ENCODE results near the gene SURF4.
"Not testable (repeated sequence)": the region's sequence is repeated elsewhere in the genome, so short reads cannot be mapped to it uniquely, and the experiment has no call there.

SURF4 gene

DNA sequence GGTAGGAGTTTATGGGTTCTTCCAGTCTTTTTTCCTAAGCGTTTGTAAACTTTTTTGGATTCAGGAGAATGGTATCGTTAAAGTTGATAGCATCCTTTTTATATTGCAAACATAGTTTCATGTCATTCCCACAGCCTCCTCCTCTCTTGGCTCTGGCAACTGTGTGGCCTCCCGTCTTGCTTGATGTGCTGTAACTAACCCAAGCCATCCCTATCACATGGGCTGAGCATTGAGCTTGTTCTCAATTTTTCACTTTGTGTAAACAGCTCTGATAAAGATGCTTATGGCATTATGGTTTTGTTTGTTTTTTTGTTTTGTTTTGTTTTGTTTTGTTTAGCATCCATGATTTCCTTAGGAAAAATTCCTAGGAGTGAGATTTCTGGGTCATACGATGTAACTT is 4.9 kb upstream of the SURF4 start:
- peaks cover 11% of the 10 kb centered on the region for H3K27me3 ChIP-seq (ENCODE audit: insufficient read depth, low read length)
- H3K27ac ChIP-seq (ENCODE audit: low read length), result no peak overlapping the region
- no peaks in the 10 kb centered on the region for H3K4me1 ChIP-seq (ENCODE audit: insufficient read depth, low read length)
- no peaks in the 10 kb centered on the region for H3K9me3 ChIP-seq (ENCODE audit: insufficient read depth, low read depth, low read length)
- H3K9ac ChIP-seq (ENCODE audit: low read depth, low read length), result no peak overlapping the region
- no peaks in the 10 kb centered on the region for H3K36me3 ChIP-seq (ENCODE audit: insufficient read depth, low read depth, low read length)
- no peak overlapping the region for H3K4me3 ChIP-seq (ENCODE audit: low read length)

DNA sequence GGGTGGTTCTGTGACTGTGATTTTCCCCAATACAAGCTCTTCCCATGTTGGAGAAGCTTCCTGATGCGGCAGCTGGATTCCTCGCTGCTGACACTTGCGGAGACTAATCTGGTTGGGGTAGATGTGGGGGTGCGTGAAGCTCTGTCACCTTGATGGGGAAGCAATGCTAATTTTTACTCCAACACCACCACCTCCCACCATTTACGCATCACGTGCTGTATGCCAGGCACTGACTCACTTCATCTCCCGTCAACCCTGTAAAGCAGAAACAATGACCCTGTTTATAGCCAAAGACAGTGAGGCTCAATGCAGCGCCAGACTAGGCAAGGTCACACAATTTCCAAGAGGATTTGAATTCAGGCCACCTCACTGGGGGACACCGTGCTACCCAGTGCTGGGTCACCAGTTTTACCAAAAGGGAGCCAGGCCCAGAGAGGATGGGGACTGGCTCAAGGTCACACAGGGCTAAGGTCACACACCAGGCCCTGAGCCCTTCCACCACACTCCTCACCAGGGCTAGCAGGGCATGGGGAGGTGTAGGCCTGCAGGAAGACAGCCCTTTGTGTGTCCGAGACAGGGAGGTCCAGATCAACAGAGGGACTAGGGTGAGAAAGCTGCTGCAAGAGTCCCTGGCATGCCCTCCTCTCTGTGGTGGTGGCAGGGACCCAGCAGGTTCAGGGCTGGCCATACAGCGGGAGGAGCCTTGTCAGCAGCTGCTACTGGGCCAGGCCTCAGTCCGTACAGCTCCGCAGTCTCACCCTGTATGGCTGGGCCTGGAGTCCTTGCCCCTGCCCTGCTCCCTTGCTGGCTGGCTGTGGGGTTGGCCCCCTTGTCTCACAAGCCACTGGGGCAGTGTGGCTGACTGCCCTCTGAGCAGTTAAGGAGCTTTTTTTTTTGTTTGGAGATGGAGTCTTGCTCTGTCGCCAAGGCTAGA is 3.6 kb upstream of the SURF4 start:
- Histone ChIP-seq H3K9ac (ENCODE audit: low read depth, low read length) (no peak overlapping the region), H3K4me1 (ENCODE audit: insufficient read depth, low read length) (peaks cover 4% of the 10 kb centered on the region; the same call in 1 of the 2 replicates), H3K27ac (ENCODE audit: low read length) (no peak overlapping the region), H3K9me3 (ENCODE audit: insufficient read depth, low read depth, low read length) (no peaks in the 10 kb centered on the region), H3K27me3 (ENCODE audit: insufficient read depth, low read length) (peaks cover 11% of the 10 kb centered on the region), H3K4me3 (ENCODE audit: low read length) (no peak overlapping the region), H3K36me3 (ENCODE audit: insufficient read depth, low read depth, low read length) (no peaks in the 10 kb centered on the region)

DNA sequence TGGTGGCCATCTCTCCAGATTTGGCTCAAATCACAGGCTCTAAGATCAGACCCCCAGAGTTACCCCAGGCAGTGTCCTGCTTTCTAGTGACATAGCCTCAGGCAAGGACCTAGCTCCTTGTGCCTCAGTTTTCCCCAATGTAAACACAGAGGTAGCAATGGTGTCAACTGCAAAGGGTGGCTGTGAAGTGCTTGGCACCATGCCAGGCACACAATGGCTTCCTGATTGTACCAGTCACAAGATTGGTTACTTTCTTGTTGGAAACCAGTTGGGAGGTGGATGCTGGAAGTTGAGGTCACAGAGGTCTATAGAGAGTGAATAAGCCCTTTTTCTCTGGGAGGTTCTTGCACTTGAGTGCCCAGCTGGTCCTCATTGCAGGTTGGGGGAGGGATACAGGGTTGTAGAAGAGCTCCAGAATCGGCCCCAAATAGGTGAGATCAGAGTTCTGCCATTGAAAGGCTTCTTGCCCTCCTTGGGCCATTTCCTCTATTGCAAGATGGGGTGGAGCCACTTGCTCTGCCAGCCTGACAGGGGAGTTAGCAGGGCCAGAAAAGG is 2.6 kb upstream of the SURF4 start:
- H3K36me3 ChIP-seq (ENCODE audit: insufficient read depth, low read depth, low read length), result no peaks in the 10 kb centered on the region; the same call in 1 of the 2 replicates
- H3K9me3 ChIP-seq (ENCODE audit: insufficient read depth, low read depth, low read length), result no peaks in the 10 kb centered on the region
- no peak overlapping the region for H3K27ac ChIP-seq (ENCODE audit: low read length)
- peaks cover 4% of the 10 kb centered on the region; the same call in 1 of the 2 replicates for H3K4me1 ChIP-seq (ENCODE audit: insufficient read depth, low read length)
- no peak overlapping the region for H3K4me3 ChIP-seq (ENCODE audit: low read length)
- H3K27me3 ChIP-seq (ENCODE audit: insufficient read depth, low read length), result peaks cover 11% of the 10 kb centered on the region
- H3K9ac ChIP-seq (ENCODE audit: low read depth, low read length), result no peak overlapping the region

GRCh38 chr9:133377721-133378216 is 1.9 kb upstream of the SURF4 start:
- no peak overlapping the region for H3K27ac ChIP-seq (ENCODE audit: low read length)
- H3K9ac ChIP-seq (ENCODE audit: low read depth, low read length), result no peak overlapping the region
- no peaks in the 10 kb centered on the region for H3K9me3 ChIP-seq (ENCODE audit: insufficient read depth, low read depth, low read length)
- no peak overlapping the region for H3K4me3 ChIP-seq (ENCODE audit: low read length)
- peaks cover 4% of the 10 kb centered on the region for H3K4me1 ChIP-seq (ENCODE audit: insufficient read depth, low read length)
- H3K36me3 ChIP-seq (ENCODE audit: insufficient read depth, low read depth, low read length), result peaks cover 7% of the 10 kb centered on the region
- H3K27me3 ChIP-seq (ENCODE audit: insufficient read depth, low read length), result peaks cover 11% of the 10 kb centered on the region

GRCh38 chr9:133377280-133377679 is 1.4 kb upstream of the SURF4 start:
- peaks cover 11% of the 10 kb centered on the region for H3K27me3 ChIP-seq (ENCODE audit: insufficient read depth, low read length)
- not testable (repeated sequence) for H3K9ac ChIP-seq (ENCODE audit: low read depth, low read length); H3K27ac ChIP-seq (ENCODE audit: low read length); H3K9me3 ChIP-seq (ENCODE audit: insufficient read depth, low read depth, low read length); H3K4me1 ChIP-seq (ENCODE audit: insufficient read depth, low read length); H3K4me3 ChIP-seq (ENCODE audit: low read length)
- peaks cover 12% of the 10 kb centered on the region for H3K36me3 ChIP-seq (ENCODE audit: insufficient read depth, low read depth, low read length)

GRCh38 chr9:133375116-133375723 is 640 bp downstream of the SURF4 start:
- H3K4me3 ChIP-seq (ENCODE audit: low read length), result peak overlapping the region; percentile 90
- peaks cover 4% of the 10 kb centered on the region for H3K4me1 ChIP-seq (ENCODE audit: insufficient read depth, low read length)
- H3K9me3 ChIP-seq (ENCODE audit: insufficient read depth, low read depth, low read length), result no peaks in the 10 kb centered on the region
- H3K36me3 ChIP-seq (ENCODE audit: insufficient read depth, low read depth, low read length), result peaks cover 30% of the 10 kb centered on the region
- H3K27ac ChIP-seq (ENCODE audit: low read length), result no peak overlapping the region
- H3K27me3 ChIP-seq (ENCODE audit: insufficient read depth, low read length), result peaks cover 11% of the 10 kb centered on the region
- peak overlapping the region; percentile 77 for H3K9ac ChIP-seq (ENCODE audit: low read depth, low read length)

GRCh38 chr9:133374612-133375115 is 1.2 kb downstream of the SURF4 start:
- Histone ChIP-seq H3K4me1 (ENCODE audit: insufficient read depth, low read length) (peaks cover 4% of the 10 kb centered on the region), H3K4me3 (ENCODE audit: low read length) (peak overlapping the region; percentile 90), H3K27me3 (ENCODE audit: insufficient read depth, low read length) (peaks cover 11% of the 10 kb centered on the region), H3K9me3 (ENCODE audit: insufficient read depth, low read depth, low read length) (no peaks in the 10 kb centered on the region), H3K9ac (ENCODE audit: low read depth, low read length) (peak overlapping the region; percentile 77), H3K27ac (ENCODE audit: low read length) (no peak overlapping the region), H3K36me3 (ENCODE audit: insufficient read depth, low read depth, low read length) (peaks cover 36% of the 10 kb centered on the region)

DNA sequence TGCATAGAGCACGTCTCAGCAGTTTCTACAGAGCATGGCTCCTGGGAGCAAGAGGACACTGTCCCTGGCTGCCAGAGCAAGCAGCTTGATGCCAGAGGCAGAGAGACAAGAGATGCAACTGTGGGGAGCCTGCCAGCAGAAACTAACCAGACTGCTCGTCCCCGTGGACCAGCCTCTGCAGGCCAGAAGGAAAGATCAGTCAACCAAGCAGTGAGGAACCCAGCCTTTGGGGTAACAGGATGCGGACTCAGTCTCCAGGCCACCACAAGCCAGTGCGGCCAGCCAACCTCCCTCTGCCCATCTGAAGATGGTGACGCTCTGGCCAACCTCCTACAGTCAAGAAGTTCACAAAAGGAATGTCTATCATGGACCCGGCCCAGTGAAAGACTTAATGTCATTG is 3.7 kb downstream of the SURF4 start:
- H3K27me3 ChIP-seq (ENCODE audit: insufficient read depth, low read length), result peaks cover 9% of the 10 kb centered on the region
- no peak overlapping the region for H3K4me3 ChIP-seq (ENCODE audit: low read length)
- H3K4me1 ChIP-seq (ENCODE audit: insufficient read depth, low read length), result peaks cover 4% of the 10 kb centered on the region
- no peak overlapping the region for H3K9ac ChIP-seq (ENCODE audit: low read depth, low read length)
- no peak overlapping the region for H3K27ac ChIP-seq (ENCODE audit: low read length)
- no peaks in the 10 kb centered on the region for H3K9me3 ChIP-seq (ENCODE audit: insufficient read depth, low read depth, low read length)
- H3K36me3 ChIP-seq (ENCODE audit: insufficient read depth, low read depth, low read length), result peaks cover 59% of the 10 kb centered on the region

GRCh38 chr9:133371261-133371711 is 4.6 kb downstream of the SURF4 start:
- Histone ChIP-seq H3K9me3 (ENCODE audit: insufficient read depth, low read depth, low read length) (no peaks in the 10 kb centered on the region), H3K4me3 (ENCODE audit: low read length) (no peak overlapping the region), H3K4me1 (ENCODE audit: insufficient read depth, low read length) (peaks cover 4% of the 10 kb centered on the region), H3K9ac (ENCODE audit: low read depth, low read length) (no peak overlapping the region), H3K27ac (ENCODE audit: low read length) (no peak overlapping the region), H3K36me3 (ENCODE audit: insufficient read depth, low read depth, low read length) (peaks cover 67% of the 10 kb centered on the region), H3K27me3 (ENCODE audit: insufficient read depth, low read length) (no peaks in the 10 kb centered on the region; the same call in 1 of the 2 replicates)

DNA sequence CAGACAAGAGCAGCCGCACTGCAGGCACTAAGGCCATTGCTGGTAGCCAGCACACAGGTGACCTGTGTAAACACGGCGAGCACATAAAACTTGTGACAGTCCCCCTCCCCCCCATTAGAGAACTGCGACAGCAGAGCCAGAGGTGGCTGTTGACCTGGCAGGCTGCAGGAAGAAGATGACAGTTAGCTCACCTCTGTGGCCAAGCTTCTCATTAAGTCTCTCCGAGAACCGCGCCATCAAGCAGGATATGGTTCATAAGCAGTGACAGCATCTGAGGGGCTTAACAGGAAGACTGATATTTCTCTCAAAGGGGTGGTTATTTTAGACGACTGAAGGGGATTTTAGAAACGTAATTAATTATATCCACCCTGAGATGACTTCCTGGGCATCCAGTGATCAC is 5.2 kb downstream of the SURF4 start:
- peaks cover 73% of the 10 kb centered on the region for H3K36me3 ChIP-seq (ENCODE audit: insufficient read depth, low read depth, low read length)
- no peak overlapping the region for H3K27ac ChIP-seq (ENCODE audit: low read length)
- H3K9me3 ChIP-seq (ENCODE audit: insufficient read depth, low read depth, low read length), result no peaks in the 10 kb centered on the region
- H3K4me1 ChIP-seq (ENCODE audit: insufficient read depth, low read length), result peaks cover 4% of the 10 kb centered on the region
- H3K27me3 ChIP-seq (ENCODE audit: insufficient read depth, low read length), result no peaks in the 10 kb centered on the region
- no peak overlapping the region for H3K4me3 ChIP-seq (ENCODE audit: low read length)
- H3K9ac ChIP-seq (ENCODE audit: low read depth, low read length), result no peak overlapping the region

DNA sequence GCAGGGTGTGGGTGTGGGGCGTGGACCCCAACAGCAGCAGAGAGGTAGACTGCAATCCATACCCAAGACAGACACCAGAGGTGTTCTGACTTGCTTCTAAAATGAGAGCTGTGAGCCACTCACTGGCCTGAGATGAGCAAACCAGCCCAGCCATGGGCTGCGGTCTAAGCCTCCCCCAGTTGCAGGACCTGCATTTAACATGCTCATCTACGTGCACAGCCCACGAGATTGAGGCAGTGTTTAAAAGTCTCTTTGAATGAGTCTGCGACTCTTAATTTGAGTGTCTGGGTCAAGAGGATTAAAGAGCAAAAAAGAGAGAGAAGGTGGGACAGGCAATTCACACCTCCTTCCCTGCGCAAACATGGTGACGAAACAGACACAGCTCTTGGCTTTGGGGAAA is 5.9 kb downstream of the SURF4 start:
- Histone ChIP-seq H3K4me3 (ENCODE audit: low read length) (no peak overlapping the region), H3K27me3 (ENCODE audit: insufficient read depth, low read length) (no peaks in the 10 kb centered on the region), H3K9me3 (ENCODE audit: insufficient read depth, low read depth, low read length) (no peaks in the 10 kb centered on the region), H3K27ac (ENCODE audit: low read length) (no peak overlapping the region), H3K9ac (ENCODE audit: low read depth, low read length) (no peak overlapping the region; the same call in 1 of the 2 replicates), H3K36me3 (ENCODE audit: insufficient read depth, low read depth, low read length) (peaks cover 81% of the 10 kb centered on the region), H3K4me1 (ENCODE audit: insufficient read depth, low read length) (peaks cover 4% of the 10 kb centered on the region)
